HepG2 (cell line): ENCODE measurements around the gene ZNF334. TPM values are rescaled to one million over a fixed set of nuclear protein-coding genes. Genes with fewer than 3 reads are reported as not detected.

Experiments
- HDAC2 ChIP-seq: sonication (generic); formaldehyde crosslinking; IDR thresholded peaks from 2 replicates; pipeline ENCODE4 v1.4.0; 2020; ENCODE audit warnings: missing genetic modification reagents
- HNRNPL ChIP-seq: fragments of 200-400 bp; formaldehyde crosslinking; IDR thresholded peaks from 2 replicates; pipeline ENCODE4 v1.6.1; 2017; ENCODE audit warnings: mild to moderate bottlenecking, low read depth, low read length
- LCORL ChIP-seq, 2 experiments: fragments of 450-650 bp in 1 of 2; sonication (generic) in 1 of 2; formaldehyde crosslinking in 1 of 2; IDR thresholded peaks; 2 replicates each; pipeline versions ENCODE4 v1.5.0 to v1.6.1; 2017 to 2020; ENCODE audit warnings: antibody characterized with exemption in 1 of 2, missing genetic modification reagents in 1 of 2
- MIXL1 ChIP-seq: IDR thresholded peaks from 2 replicates; pipeline ENCODE4 v1.6.1; 2016
- NFRKB ChIP-seq: fragments of 450-650 bp; IDR thresholded peaks from 2 replicates; pipeline ENCODE4 v1.6.1; 2017
- NR1H2 ChIP-seq: sonication (generic); formaldehyde crosslinking; IDR thresholded peaks from 2 replicates; pipeline ENCODE4 v1.8.1; 2022; ENCODE audit warnings: low read depth, missing genetic modification reagents, borderline replicate concordance
- NR2F2 ChIP-seq: IDR thresholded peaks from 2 replicates; pipeline ENCODE4 v1.6.1; 2012; ENCODE audit warnings: low read depth, inconsistent platforms, borderline replicate concordance
- POGZ ChIP-seq: sonication (generic); formaldehyde crosslinking; IDR thresholded peaks from 2 replicates; pipeline ENCODE4 v1.4.0; 2020; ENCODE audit warnings: mild to moderate bottlenecking, missing genetic modification reagents
- RBAK ChIP-seq: sonication (generic); formaldehyde crosslinking; IDR thresholded peaks from 2 replicates; pipeline ENCODE4 v1.5.1; 2020; ENCODE audit warnings: mild to moderate bottlenecking, missing genetic modification reagents
- SAP130 ChIP-seq: IDR thresholded peaks from 2 replicates; pipeline ENCODE4 v1.6.1; 2016; ENCODE audit warnings: low read depth
- ZFP41 ChIP-seq: sonication (generic); formaldehyde crosslinking; IDR thresholded peaks from 2 replicates; pipeline ENCODE4 v1.4.0; 2020; ENCODE audit warnings: mild to moderate bottlenecking, missing genetic modification reagents, borderline replicate concordance
- ZFP90 ChIP-seq: sonication (generic); formaldehyde crosslinking; IDR thresholded peaks from 2 replicates; pipeline ENCODE4 v1.8.0; 2022; ENCODE audit warnings: missing genetic modification reagents, mild to moderate bottlenecking, inconsistent platforms, borderline replicate concordance
- ZFYVE20 ChIP-seq: sonication (generic); formaldehyde crosslinking; IDR thresholded peaks from 2 replicates; pipeline ENCODE4 v1.8.0; 2023; ENCODE audit warnings: low read depth, mild to moderate bottlenecking, moderate library complexity, missing genetic modification reagents, borderline replicate concordance
- ZMYM2 ChIP-seq: sonication (generic); formaldehyde crosslinking; IDR thresholded peaks from 2 replicates; pipeline ENCODE4 v1.8.0; 2022; ENCODE audit warnings: mild to moderate bottlenecking, missing genetic modification reagents
- ZNF264 ChIP-seq: sonication (generic); formaldehyde crosslinking; IDR thresholded peaks from 2 replicates; pipeline ENCODE4 v1.4.0; 2020; ENCODE audit warnings: missing genetic modification reagents
- ZNF547 ChIP-seq: sonication (generic); formaldehyde crosslinking; IDR thresholded peaks from 2 replicates; pipeline ENCODE4 v1.5.1; 2020; ENCODE audit warnings: mild to moderate bottlenecking, missing genetic modification reagents
- ZNF558 ChIP-seq: sonication (generic); formaldehyde crosslinking; IDR thresholded peaks from 2 replicates; pipeline ENCODE4 v1.9.0; 2022; ENCODE audit warnings: mild to moderate bottlenecking, missing genetic modification reagents, borderline replicate concordance
- ZNF567 ChIP-seq: sonication (generic); formaldehyde crosslinking; IDR thresholded peaks from 2 replicates; pipeline ENCODE4 v1.8.1; 2023; ENCODE audit warnings: mild to moderate bottlenecking, missing genetic modification reagents, borderline replicate concordance
- ZNF605 ChIP-seq: sonication (generic); formaldehyde crosslinking; IDR thresholded peaks from 2 replicates; pipeline ENCODE4 v1.8.0; 2022; ENCODE audit warnings: mild to moderate bottlenecking, missing genetic modification reagents
- ZNF737 ChIP-seq: sonication (generic); formaldehyde crosslinking; IDR thresholded peaks from 2 replicates; pipeline ENCODE4 v1.5.0; 2020; ENCODE audit warnings: missing genetic modification reagents, mild to moderate bottlenecking, borderline replicate concordance
- ZNF761 ChIP-seq: sonication (generic); formaldehyde crosslinking; conservative IDR thresholded peaks from 2 replicates; pipeline ENCODE4 v1.4.0; 2020; ENCODE audit warnings: mild to moderate bottlenecking, missing genetic modification reagents
- polyA plus RNA-seq, 8 experiments: library from polyadenylated mRNA; depleted of rRNA in 3 of 8; stranded (reverse) in 7 of 8; unstranded in 1 of 8; fragments of >200 nt; fragmentation: Illumina TruSeq in 4 of 8; extraction: Trizol in 4 of 8; gene quantifications; 2 replicates each; pipeline versions ENCODE4 v1.2.1 to v1.2.3, GENCODE V29; 2011 to 2016; ENCODE audit warnings: low read depth in 4 of 8, missing spikeins in 1 of 8, mixed read lengths in 1 of 8; ENCODE audit not compliant: insufficient read depth in 1 of 8
- total RNA-seq, 5 experiments: library from RNA; depleted of rRNA; stranded (reverse); fragments of >200 nt; fragmentation: Illumina TruSeq; extraction: Trizol; gene quantifications; 2 replicates each; pipeline ENCODE4 v1.2.3, GENCODE V29; 2016; ENCODE audit warnings: low read depth in 1 of 5
- TF ChIP-seq, protein P1 (sequence below): sonication (generic); formaldehyde crosslinking; IDR thresholded peaks from 2 replicates; pipeline ENCODE4 v1.5.1; 2020; ENCODE audit warnings: mild to moderate bottlenecking, missing genetic modification reagents, moderate library complexity
- TF ChIP-seq, protein P2 (sequence below): IDR thresholded peaks from 2 replicates; pipeline ENCODE4 v1.6.1; 2016; ENCODE audit warnings: missing genetic modification reagents, missing compliant biosample characterization
- TF ChIP-seq, protein P3 (sequence below): sonication (generic); formaldehyde crosslinking; IDR thresholded peaks from 2 replicates; pipeline ENCODE4 v1.5.0; 2020; ENCODE audit warnings: mild to moderate bottlenecking, missing genetic modification reagents, moderate library complexity

Gene ZNF334
- total and polyA plus RNA-seq, 2 of the 13 experiments (the other 11 are each of a cell fraction or from before 2014, with no cell fraction given), result 4.8 to 7.8 TPM

DNA sequence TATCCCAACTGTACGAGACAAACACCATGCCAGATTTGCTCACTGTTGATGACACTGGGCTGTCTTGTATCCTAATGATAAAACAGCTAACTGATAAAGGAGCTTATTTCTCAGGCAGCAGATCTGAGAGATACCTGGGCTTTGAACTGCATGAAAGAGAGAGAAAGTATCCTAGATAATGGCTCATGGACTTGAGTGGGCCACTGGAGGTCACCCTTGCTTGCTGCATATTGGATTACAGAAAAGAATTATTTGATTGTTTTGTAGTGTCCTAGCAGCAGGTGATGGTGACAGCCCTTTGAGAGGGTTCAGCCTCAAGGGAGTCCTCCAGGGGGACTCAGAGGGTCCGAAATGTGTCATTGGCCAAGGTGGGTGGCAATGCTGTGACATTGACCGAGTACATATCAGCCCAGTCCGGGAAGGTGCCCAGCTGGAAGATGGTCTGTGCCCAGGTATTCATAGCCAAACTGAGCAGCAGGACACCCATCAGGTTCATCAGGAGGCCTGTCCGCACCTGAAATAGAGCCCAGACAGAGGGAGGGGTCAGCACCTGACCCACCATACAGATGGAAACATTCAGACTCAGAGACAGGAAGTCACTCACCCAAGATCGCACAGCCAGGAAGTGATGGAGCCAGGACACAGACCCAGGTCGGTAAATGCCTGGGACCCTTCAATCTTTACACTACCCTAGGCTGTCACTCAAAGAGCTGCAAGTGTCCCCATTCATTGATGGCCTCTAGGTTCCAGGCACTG is 46.5 kb upstream of the ZNF334 start (continued):
- TF ChIP-seq HNRNPL (no peak), POGZ (no peak), ZFP41 (CRISPR knock-in tag) (no peak), ZNF737 (CRISPR knock-in tag) (no peak), LCORL (IDR thresholded peaks at IDR 0.05) (no peak), LCORL (CRISPR knock-in tag; IDR thresholded peaks at IDR 0.05) (no peak), NR2F2 (no peak), NFRKB (no peak), ZNF264 (CRISPR knock-in tag) (no peak), RBAK (CRISPR knock-in tag) (no peak), ZFYVE20 (CRISPR knock-in tag) (no peak), ZFP90 (CRISPR knock-in tag) (no peak), ZNF567 (CRISPR knock-in tag) (no peak), MIXL1 (0 out of 2 replicates have a peak, but pooled peaks have one; percentile 21), ZNF605 (CRISPR knock-in tag) (0 out of 2 replicates have a peak, but pooled peaks have one; percentile 47), NR1H2 (CRISPR knock-in tag) (0 out of 2 replicates have a peak, but pooled peaks have one; percentile 28), SAP130 (CRISPR knock-in tag) (0 out of 2 replicates have a peak, but pooled peaks have one; percentile 19), HDAC2 (CRISPR knock-in tag) (peak; percentile 26; the same call in 1 of the 2 replicates), ZNF547 (no peak), ZNF761 (CRISPR knock-in tag) (no peak), ZNF558 (no peak), ZMYM2 (CRISPR knock-in tag) (0 out of 2 replicates have a peak, but pooled peaks have one; percentile 12)
- TF ChIP-seq, protein P1, sequence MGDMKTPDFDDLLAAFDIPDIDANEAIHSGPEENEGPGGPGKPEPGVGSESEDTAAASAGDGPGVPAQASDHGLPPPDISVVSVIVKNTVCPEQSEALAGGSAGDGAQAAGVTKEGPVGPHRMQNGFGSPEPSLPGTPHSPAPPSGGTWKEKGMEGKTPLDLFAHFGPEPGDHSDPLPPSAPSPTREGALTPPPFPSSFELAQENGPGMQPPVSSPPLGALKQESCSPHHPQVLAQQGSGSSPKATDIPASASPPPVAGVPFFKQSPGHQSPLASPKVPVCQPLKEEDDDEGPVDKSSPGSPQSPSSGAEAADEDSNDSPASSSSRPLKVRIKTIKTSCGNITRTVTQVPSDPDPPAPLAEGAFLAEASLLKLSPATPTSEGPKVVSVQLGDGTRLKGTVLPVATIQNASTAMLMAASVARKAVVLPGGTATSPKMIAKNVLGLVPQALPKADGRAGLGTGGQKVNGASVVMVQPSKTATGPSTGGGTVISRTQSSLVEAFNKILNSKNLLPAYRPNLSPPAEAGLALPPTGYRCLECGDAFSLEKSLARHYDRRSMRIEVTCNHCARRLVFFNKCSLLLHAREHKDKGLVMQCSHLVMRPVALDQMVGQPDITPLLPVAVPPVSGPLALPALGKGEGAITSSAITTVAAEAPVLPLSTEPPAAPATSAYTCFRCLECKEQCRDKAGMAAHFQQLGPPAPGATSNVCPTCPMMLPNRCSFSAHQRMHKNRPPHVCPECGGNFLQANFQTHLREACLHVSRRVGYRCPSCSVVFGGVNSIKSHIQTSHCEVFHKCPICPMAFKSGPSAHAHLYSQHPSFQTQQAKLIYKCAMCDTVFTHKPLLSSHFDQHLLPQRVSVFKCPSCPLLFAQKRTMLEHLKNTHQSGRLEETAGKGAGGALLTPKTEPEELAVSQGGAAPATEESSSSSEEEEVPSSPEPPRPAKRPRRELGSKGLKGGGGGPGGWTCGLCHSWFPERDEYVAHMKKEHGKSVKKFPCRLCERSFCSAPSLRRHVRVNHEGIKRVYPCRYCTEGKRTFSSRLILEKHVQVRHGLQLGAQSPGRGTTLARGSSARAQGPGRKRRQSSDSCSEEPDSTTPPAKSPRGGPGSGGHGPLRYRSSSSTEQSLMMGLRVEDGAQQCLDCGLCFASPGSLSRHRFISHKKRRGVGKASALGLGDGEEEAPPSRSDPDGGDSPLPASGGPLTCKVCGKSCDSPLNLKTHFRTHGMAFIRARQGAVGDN, result peak; percentile 27; the same call in 1 of the 2 replicates
- TF ChIP-seq, protein P2, sequence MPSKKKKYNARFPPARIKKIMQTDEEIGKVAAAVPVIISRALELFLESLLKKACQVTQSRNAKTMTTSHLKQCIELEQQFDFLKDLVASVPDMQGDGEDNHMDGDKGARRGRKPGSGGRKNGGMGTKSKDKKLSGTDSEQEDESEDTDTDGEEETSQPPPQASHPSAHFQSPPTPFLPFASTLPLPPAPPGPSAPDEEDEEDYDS (CRISPR knock-in tag), result 0 out of 2 replicates have a peak, but pooled peaks have one; percentile 19
- TF ChIP-seq, protein P3, sequence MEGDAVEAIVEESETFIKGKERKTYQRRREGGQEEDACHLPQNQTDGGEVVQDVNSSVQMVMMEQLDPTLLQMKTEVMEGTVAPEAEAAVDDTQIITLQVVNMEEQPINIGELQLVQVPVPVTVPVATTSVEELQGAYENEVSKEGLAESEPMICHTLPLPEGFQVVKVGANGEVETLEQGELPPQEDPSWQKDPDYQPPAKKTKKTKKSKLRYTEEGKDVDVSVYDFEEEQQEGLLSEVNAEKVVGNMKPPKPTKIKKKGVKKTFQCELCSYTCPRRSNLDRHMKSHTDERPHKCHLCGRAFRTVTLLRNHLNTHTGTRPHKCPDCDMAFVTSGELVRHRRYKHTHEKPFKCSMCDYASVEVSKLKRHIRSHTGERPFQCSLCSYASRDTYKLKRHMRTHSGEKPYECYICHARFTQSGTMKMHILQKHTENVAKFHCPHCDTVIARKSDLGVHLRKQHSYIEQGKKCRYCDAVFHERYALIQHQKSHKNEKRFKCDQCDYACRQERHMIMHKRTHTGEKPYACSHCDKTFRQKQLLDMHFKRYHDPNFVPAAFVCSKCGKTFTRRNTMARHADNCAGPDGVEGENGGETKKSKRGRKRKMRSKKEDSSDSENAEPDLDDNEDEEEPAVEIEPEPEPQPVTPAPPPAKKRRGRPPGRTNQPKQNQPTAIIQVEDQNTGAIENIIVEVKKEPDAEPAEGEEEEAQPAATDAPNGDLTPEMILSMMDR (CRISPR knock-in tag), result peak; percentile 85
